H9 (cell line): ENCODE data around the gene ADARB2. TPM values are rescaled to one million over a fixed set of nuclear protein-coding genes. Genes with fewer than 3 reads are reported as not detected.

Experiments used
- DNase-seq: peaks from one replicate; pipeline ENCODE4 v3.0.0-alpha.2; 2017
- H2AFZ ChIP-seq: one replicate; pipeline ENCODE4 v1.6.1; 2013; ENCODE audit warnings: mild to moderate bottlenecking, low read length, control low read depth, moderate library complexity
- H2AK5ac ChIP-seq: 2 replicates; pipeline ENCODE4 v1.6.1; 2013; ENCODE audit warnings: low read length, control low read depth, mixed read lengths; ENCODE audit not compliant: insufficient read length
- H2BK120ac ChIP-seq: one replicate; pipeline ENCODE4 v1.6.1; 2013; ENCODE audit warnings: low read depth, mild to moderate bottlenecking, low read length, control low read depth, inconsistent platforms; ENCODE audit not compliant: poor library complexity, severe bottlenecking
- H2BK12ac ChIP-seq: 2 replicates; pipeline ENCODE4 v1.6.1; 2013; ENCODE audit warnings: low read length, control low read depth, mixed read lengths, low read depth; ENCODE audit not compliant: insufficient read length
- H2BK15ac ChIP-seq: 2 replicates; pipeline ENCODE4 v1.6.1; 2013; ENCODE audit warnings: low read depth, low read length, control low read depth
- H2BK20ac ChIP-seq: one replicate; pipeline ENCODE4 v1.6.1; 2013; ENCODE audit warnings: low read depth, mild to moderate bottlenecking, low read length, control low read depth, inconsistent platforms; ENCODE audit not compliant: poor library complexity, severe bottlenecking
- H2BK5ac ChIP-seq: 2 replicates; pipeline ENCODE4 v1.6.1; 2013; ENCODE audit warnings: low read length, control low read depth, mixed read lengths; ENCODE audit not compliant: insufficient read length
- H3K14ac ChIP-seq: 2 replicates; pipeline ENCODE4 v1.6.1; 2013; ENCODE audit warnings: low read length, control low read depth; ENCODE audit not compliant: insufficient read depth
- H3K18ac ChIP-seq: 2 replicates; pipeline ENCODE4 v1.6.1; 2013; ENCODE audit warnings: low read depth, mild to moderate bottlenecking, mixed read lengths, low read length, control low read depth; ENCODE audit not compliant: insufficient read length
- H3K23ac ChIP-seq: 2 replicates; pipeline ENCODE4 v1.6.1; 2013; ENCODE audit warnings: low read length, control low read depth, mixed read lengths, low read depth; ENCODE audit not compliant: insufficient read length
- H3K23me2 ChIP-seq: 2 replicates; pipeline ENCODE4 v1.6.1; 2013; ENCODE audit warnings: low read depth, mild to moderate bottlenecking, mixed read lengths, low read length, control low read depth; ENCODE audit not compliant: insufficient read length, poor library complexity, severe bottlenecking
- H3K27ac ChIP-seq: 2 replicates; pipeline ENCODE4 v1.5.1; 2013; ENCODE audit warnings: low read length, control low read depth, mixed read lengths, low read depth; ENCODE audit not compliant: insufficient read length
- H3K27me3 ChIP-seq: 2 replicates; pipeline ENCODE4 v1.6.1; 2013; ENCODE audit warnings: low read length, control low read depth, inconsistent platforms; ENCODE audit not compliant: insufficient read depth
- H3K4ac ChIP-seq: 2 replicates; pipeline ENCODE4 v1.6.1; 2013; ENCODE audit warnings: low read depth, mild to moderate bottlenecking, control low read depth, inconsistent platforms, low read length, moderate library complexity
- H3K4me1 ChIP-seq: 2 replicates; pipeline ENCODE4 v1.6.1; 2013; ENCODE audit warnings: low read length, control low read depth, inconsistent platforms; ENCODE audit not compliant: insufficient read depth
- H3K4me2 ChIP-seq: 2 replicates; pipeline ENCODE4 v1.6.1; 2013; ENCODE audit warnings: low read length, control low read depth, mixed read lengths; ENCODE audit not compliant: insufficient read length, insufficient read depth
- H3K56ac ChIP-seq: 2 replicates; pipeline ENCODE4 v1.6.1; 2013; ENCODE audit warnings: low read depth, mild to moderate bottlenecking, mixed read lengths, low read length, control low read depth; ENCODE audit not compliant: insufficient read length
- H3K79me1 ChIP-seq: 2 replicates; pipeline ENCODE4 v1.6.1; 2013; ENCODE audit warnings: low read depth, mild to moderate bottlenecking, moderate library complexity, low read length, control low read depth, inconsistent platforms; ENCODE audit not compliant: insufficient read depth, poor library complexity, severe bottlenecking
- H3K79me2 ChIP-seq: 2 replicates; pipeline ENCODE4 v1.6.1; 2013; ENCODE audit warnings: low read length, control low read depth, inconsistent platforms; ENCODE audit not compliant: insufficient read depth
- H3K9ac ChIP-seq: 2 replicates; pipeline ENCODE4 v1.6.1; 2013; ENCODE audit warnings: low read length, control low read depth, mixed read lengths; ENCODE audit not compliant: insufficient read length; ENCODE audit errors: extremely low read depth
- H3K9me3 ChIP-seq: one replicate; pipeline ENCODE4 v1.6.1; 2013; ENCODE audit warnings: low read depth, low read length, inconsistent platforms; ENCODE audit not compliant: control insufficient read depth
- H3T11ph ChIP-seq: one replicate; pipeline ENCODE4 v1.6.1; 2013; ENCODE audit warnings: mild to moderate bottlenecking, low read length, control low read depth, inconsistent platforms
- H4K20me1 ChIP-seq: one replicate; pipeline ENCODE4 v1.6.1; 2013; ENCODE audit not compliant: control insufficient read depth, insufficient read length, insufficient read depth
- H4K5ac ChIP-seq: 2 replicates; pipeline ENCODE4 v1.6.1; 2013; ENCODE audit warnings: low read depth, mild to moderate bottlenecking, mixed read lengths, low read length, control low read depth; ENCODE audit not compliant: insufficient read length
- H4K8ac ChIP-seq: replicated peaks from 2 replicates; pipeline ENCODE4 v1.6.1; 2013; ENCODE audit warnings: low read length, control low read depth, mixed read lengths, low read depth; ENCODE audit not compliant: insufficient read length
- H4K91ac ChIP-seq: 2 replicates; pipeline ENCODE4 v1.6.1; 2013; ENCODE audit warnings: low read depth, mild to moderate bottlenecking, moderate library complexity, mixed read lengths, low read length, control low read depth; ENCODE audit not compliant: insufficient read length
- H3K27ac Mint-ChIP-seq, 3 experiments: 2 replicates in 2 of 3; 3 replicates in 1 of 3; pipeline ENCODE4 v1.8.0; 2020 to 2021; ENCODE audit warnings: mixed read lengths in 3 of 3, mild to moderate bottlenecking in 1 of 3, moderate library complexity in 1 of 3
- H3K27me3 Mint-ChIP-seq: 2 replicates; pipeline ENCODE4 v1.8.0; 2021; ENCODE audit warnings: low read depth, mild to moderate bottlenecking, moderate library complexity, mixed read lengths
- H3K36me3 Mint-ChIP-seq, 3 experiments: 2 replicates in 2 of 3; 3 replicates in 1 of 3; pipeline ENCODE4 v1.8.0; 2020 to 2021; ENCODE audit warnings: low read depth in 3 of 3, mixed read lengths in 3 of 3; ENCODE audit not compliant: insufficient read depth in 1 of 3
- H3K4me1 Mint-ChIP-seq, 2 experiments: 2 replicates each; pipeline ENCODE4 v1.8.0; 2020; ENCODE audit warnings: mixed read lengths in 2 of 2
- H3K4me3 Mint-ChIP-seq, 2 experiments: 2 replicates in 1 of 2; 3 replicates in 1 of 2; pipeline ENCODE4 v1.8.0; 2020 to 2021; ENCODE audit warnings: mild to moderate bottlenecking in 2 of 2, mixed read lengths in 2 of 2, moderate library complexity in 1 of 2
- H3K9me3 Mint-ChIP-seq, 2 experiments: 2 replicates in 1 of 2; 3 replicates in 1 of 2; pipeline ENCODE4 v1.8.0; 2020; ENCODE audit warnings: mild to moderate bottlenecking in 2 of 2, mixed read lengths in 2 of 2, moderate library complexity in 1 of 2
- CTCF ChIP-seq: fragments of 200-600 bp; sonication (generic); conservative IDR thresholded peaks from 3 replicates; pipeline ENCODE4 v1.8.0; 2021; ENCODE audit warnings: antibody characterized with exemption, mild to moderate bottlenecking
- WGBS: extraction: QIAGEN DNeasy Blood & Tissue Kit; methylation state at CpG from one replicate; pipeline ENCODE4 v1.1.7; 2013; ENCODE audit warnings: missing lambda C conversion rate, low lambda C conversion rate, mixed read lengths; ENCODE audit not compliant: insufficient read length; ENCODE audit errors: extremely low coverage; 5-methylcytosine and 5-hydroxymethylcytosine counted together
- total RNA-seq: library from RNA; stranded (reverse); gene quantifications from 2 replicates; pipeline ENCODE4 v1.2.1, GENCODE V29; 2021

Gene ADARB2
- total RNA-seq, 1 experiment from 2014 or later, result 0.87 TPM

- Mint-ChIP-seq H3K27ac (no peak overlapping the region), H3K4me3 (no peak overlapping the region), H3K9me3 (no peaks in the 10 kb centered on the region), H3K36me3 (peaks cover 0 to 2% (median 0%) of the 10 kb centered on the region in 3 experiments; a peak in 2 of 7 replicates), H3K27me3 (no peaks in the 10 kb centered on the region; the same call in 1 of the 2 replicates), H3K4me1 (peaks cover 10 to 14% of the 10 kb centered on the region in 2 experiments)
- Histone ChIP-seq H3K23me2 (no peaks in the 10 kb centered on the region), H3K23ac (no peak overlapping the region), H3K9ac (no peak overlapping the region), H3K79me1 (no peaks in the 10 kb centered on the region), H3K4me1 (peaks cover 2% of the 10 kb centered on the region; the same call in 1 of the 2 replicates), H3K4ac (no peak overlapping the region), H4K91ac (no peak overlapping the region), H4K8ac (no peak overlapping the region), H2BK20ac (no peak overlapping the region), H3K56ac (no peak overlapping the region), H2AFZ (no peak overlapping the region), H2AK5ac (no peak overlapping the region), H3K79me2 (no peaks in the 10 kb centered on the region), H2BK120ac (no peak overlapping the region), H4K5ac (no peak overlapping the region), H3K18ac (no peak overlapping the region), H3K9me3 (no peaks in the 10 kb centered on the region), H4K20me1 (peaks cover 6% of the 10 kb centered on the region), H2BK12ac (no peak overlapping the region), H2BK15ac (no peak overlapping the region), H3K4me2 (no peak overlapping the region), H3K27ac (no peak overlapping the region), H3K14ac (no peak overlapping the region), H3K27me3 (no peaks in the 10 kb centered on the region), H3T11ph (no peak overlapping the region), H2BK5ac (no peak overlapping the region)
- WGBS, result no CpG with 5 or more reads among the region's 14 CpGs
- no peak for DNase-seq
- TF ChIP-seq CTCF, result no peak
These were observed 108.6 kb downstream of the ADARB2 start for GRCh38 chr10:1628757-1629156.
